ENCODE results near the gene CDK17. TPM values are rescaled to one million over a fixed set of nuclear protein-coding genes. Genes with fewer than 3 reads are reported as not detected.

Gene CDK17
- total and polyA plus RNA-seq, 9 donors, result 13.8 to 59.2 (median 30.9) TPM

GRCh38 chr12:96248136-96248931 is 151.9 kb downstream of the CDK17 start:
- Histone ChIP-seq H3K36me3 (no peaks in the 10 kb centered on the region), H3K9me3 (no peaks in the 10 kb centered on the region), H3K4me3 (no peak overlapping the region), H3K27ac (no peak overlapping the region), H3K4me1 (ENCODE audit: insufficient read depth) (no peaks in the 10 kb centered on the region), H3K27me3 (no peaks in the 10 kb centered on the region)
- WGBS, 3 donors, result 86 to 88% (median 87%) methylated on average over 17 of the region's 17 CpGs
- TF ChIP-seq CTCF (IDR thresholded peaks at IDR 0.05), result no peak
- intact Hi-C loops (cut with DNase I), result no loop called here
- peak in 1 of 5 donors; percentile 15 for DNase-seq

GRCh38 chr12:96247563-96247962 is 152.7 kb downstream of the CDK17 start:
- no peaks in the 10 kb centered on the region for H3K4me1 ChIP-seq (ENCODE audit: insufficient read depth)
- no peaks in the 10 kb centered on the region for H3K9me3 ChIP-seq
- 93 to 94% (median 94%) methylated on average over 13 of the region's 13 CpGs for WGBS, 3 donors
- TF ChIP-seq CTCF (IDR thresholded peaks at IDR 0.05) (no peak), POLR2A (IDR thresholded peaks at IDR 0.05) (no peak), EP300 (IDR thresholded peaks at IDR 0.05) (no peak)
- no peak overlapping the region for H3K4me3 ChIP-seq
- no peaks in the 10 kb centered on the region for H3K27me3 ChIP-seq
- H3K27ac ChIP-seq, result no peak overlapping the region
- no peaks in the 10 kb centered on the region for H3K36me3 ChIP-seq
- peak in 1 of 5 donors; percentile 9 for DNase-seq
- intact Hi-C loops (cut with DNase I), result no loop called here

- TF ChIP-seq EP300 (IDR thresholded peaks at IDR 0.05), result no peak
- TF ChIP-seq POLR2A (IDR thresholded peaks at IDR 0.05), result no peak
- no peak for TF ChIP-seq CTCF (IDR thresholded peaks at IDR 0.05)
- Histone ChIP-seq H3K4me1 (ENCODE audit: insufficient read depth) (no peaks in the 10 kb centered on the region), H3K36me3 (no peaks in the 10 kb centered on the region), H3K27me3 (no peaks in the 10 kb centered on the region), H3K27ac (no peak overlapping the region), H3K9me3 (no peaks in the 10 kb centered on the region), H3K4me3 (no peak overlapping the region)
- intact Hi-C loops (cut with DNase I), result no loop called here
- 93 to 95% (median 94%) methylated on average over 36 of the region's 36 CpGs for WGBS, 3 donors
- DNase-seq, result peak in 1 of 5 donors; percentile 14
These were observed 153.2 kb downstream of the CDK17 start for GRCh38 chr12:96246926-96247505.

GRCh38 chr12:96244826-96245225 is 155.4 kb downstream of the CDK17 start:
- H3K27me3 ChIP-seq, result no peaks in the 10 kb centered on the region
- 59 to 66% (median 59%) methylated on average over 13 of the region's 13 CpGs for WGBS, 3 donors
- H3K4me1 ChIP-seq (ENCODE audit: insufficient read depth), result no peaks in the 10 kb centered on the region
- H3K4me3 ChIP-seq, result no peak overlapping the region
- peak in 1 of 5 donors; percentile 14 for DNase-seq
- no peak overlapping the region for H3K27ac ChIP-seq
- no peaks in the 10 kb centered on the region for H3K9me3 ChIP-seq
- no peak for TF ChIP-seq POLR2A (IDR thresholded peaks at IDR 0.05)
- intact Hi-C loops (cut with DNase I), result no loop called here
- no peaks in the 10 kb centered on the region for H3K36me3 ChIP-seq

GRCh38 chr12:96242597-96242996 is 157.6 kb downstream of the CDK17 start:
- H3K4me3 ChIP-seq, result no peak overlapping the region
- DNase-seq, result no peak
- no peaks in the 10 kb centered on the region for H3K36me3 ChIP-seq
- intact Hi-C loops (cut with DNase I), result no loop called here
- WGBS, 3 donors, result 76 to 77% (median 77%) methylated on average over 12 of the region's 12 CpGs
- no peak overlapping the region for H3K27ac ChIP-seq
- TF ChIP-seq POLR2A (IDR thresholded peaks at IDR 0.05), result no peak
- no peak for TF ChIP-seq EP300 (IDR thresholded peaks at IDR 0.05)
- TF ChIP-seq CTCF (IDR thresholded peaks at IDR 0.05), result no peak
- H3K27me3 ChIP-seq, result no peaks in the 10 kb centered on the region
- peaks cover 2% of the 10 kb centered on the region for H3K4me1 ChIP-seq (ENCODE audit: insufficient read depth)
- no peaks in the 10 kb centered on the region for H3K9me3 ChIP-seq
